ENCODE results near the gene POMC.

Gene POMC

GRCh38 chr2:25197336-25198208 lies 29.2 kb upstream of the POMC start:
- no peak overlapping the region for H3K4me3 ChIP-seq (replicated peaks in 1 of 2; ENCODE audit: low read depth in 2 of 2, low read length in 2 of 2)
- no peak for TF ChIP-seq CTCF (IDR thresholded peaks at IDR 0.05; ENCODE audit: low read depth, low read length)
- no peak for DNase-seq (ENCODE audit: low read depth in 2 of 2)

GRCh38 chr2:25194576-25195122 lies 26.3 kb upstream of the POMC start:
- no peak for DNase-seq (ENCODE audit: low read depth in 2 of 2)
- no peak overlapping the region for H3K4me3 ChIP-seq (replicated peaks in 1 of 2; ENCODE audit: low read depth in 2 of 2, low read length in 2 of 2)
- no peak for TF ChIP-seq CTCF (IDR thresholded peaks at IDR 0.05; ENCODE audit: low read depth, low read length)

GRCh38 chr2:25190536-25190935 lies 22.2 kb upstream of the POMC start:
- TF ChIP-seq CTCF (IDR thresholded peaks at IDR 0.05; ENCODE audit: low read depth, low read length), result no peak
- no peak overlapping the region for H3K4me3 ChIP-seq (replicated peaks in 1 of 2; ENCODE audit: low read depth in 2 of 2, low read length in 2 of 2)
- DNase-seq (ENCODE audit: low read depth in 2 of 2), result no peak

- DNase-seq (ENCODE audit: low read depth in 2 of 2), result no peak
- TF ChIP-seq CTCF (IDR thresholded peaks at IDR 0.05; ENCODE audit: low read depth, low read length), result no peak
- H3K4me3 ChIP-seq (replicated peaks in 1 of 2; ENCODE audit: low read depth in 2 of 2, low read length in 2 of 2), result no peak overlapping the region
Observed at GRCh38 chr2:25188405-25188804, 20.0 kb upstream of the POMC start.

DNA sequence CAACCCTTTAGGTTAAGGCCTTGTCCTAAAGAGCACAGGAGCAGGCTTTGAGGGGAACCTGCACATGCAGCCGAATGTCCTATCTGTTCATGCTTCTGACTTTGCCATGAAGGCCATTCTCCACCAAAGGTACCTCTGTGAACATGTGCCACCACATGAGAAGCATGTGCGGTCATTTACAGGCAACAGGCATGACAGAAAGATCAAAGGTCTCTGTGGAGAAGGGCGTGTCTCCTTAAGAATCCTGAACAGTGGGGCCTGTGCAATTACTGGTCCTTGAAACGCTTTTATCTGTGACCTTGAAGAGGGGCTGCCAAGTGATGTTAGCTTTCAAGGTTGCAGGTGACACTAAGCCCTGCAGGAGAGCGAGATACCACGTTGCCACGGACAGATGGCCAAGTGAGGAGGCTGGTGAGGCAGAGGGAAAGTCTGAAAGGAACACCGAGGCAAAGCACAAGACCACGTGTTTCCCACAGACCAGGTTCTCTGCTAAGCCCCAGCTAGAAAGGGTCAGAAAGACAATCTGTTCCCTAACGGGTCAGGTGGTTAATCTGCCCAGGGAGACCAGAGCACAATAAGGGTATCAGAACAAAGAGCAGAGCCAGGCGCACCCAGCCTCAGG lies 19.5 kb upstream of the POMC start:
- H3K4me3 ChIP-seq (replicated peaks in 1 of 2; ENCODE audit: low read depth in 2 of 2, low read length in 2 of 2), result no peak overlapping the region
- no peak for DNase-seq (ENCODE audit: low read depth in 2 of 2)
- no peak for TF ChIP-seq CTCF (IDR thresholded peaks at IDR 0.05; ENCODE audit: low read depth, low read length)

DNA sequence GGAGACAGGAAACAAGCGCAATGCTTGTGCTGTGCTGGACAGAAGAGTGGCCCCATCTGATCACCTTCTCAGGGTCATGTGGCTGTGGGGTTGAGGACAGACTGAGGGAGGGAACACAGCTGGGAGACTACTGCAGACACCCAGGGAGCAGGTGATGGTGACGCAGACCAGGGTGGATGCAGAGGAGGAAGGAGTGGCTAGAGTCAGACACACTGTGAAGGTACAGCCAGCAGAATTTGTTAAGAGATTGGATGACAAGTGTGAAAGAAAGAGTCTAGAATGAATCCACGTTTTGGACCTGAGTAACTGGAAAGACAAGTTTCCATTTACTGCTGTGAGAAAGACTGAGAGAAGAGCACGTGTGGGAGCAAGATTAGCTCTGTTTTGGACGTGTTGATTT lies 15.9 kb upstream of the POMC start:
- no peak overlapping the region for H3K4me3 ChIP-seq (replicated peaks in 1 of 2; ENCODE audit: low read depth in 2 of 2, low read length in 2 of 2)
- no peak for TF ChIP-seq CTCF (IDR thresholded peaks at IDR 0.05; ENCODE audit: low read depth, low read length)
- DNase-seq (ENCODE audit: low read depth in 2 of 2), result no peak

Measured in cardiac fibroblast (primary cell).